Spinal cord (tissue), 10 donors: Measurements from ENCODE around the gene THAP8. TPM values are rescaled to one million over a fixed set of nuclear protein-coding genes. Genes with fewer than 3 reads are reported as not detected.

Experiments used
- DNase-seq, 6 donors: peaks; one replicate each; pipeline versions ENCODE4 v3.0.0 to v3.0.0-alpha.2; 2013 to 2015; ENCODE audit warnings: low spot score in 6 of 6, low read depth in 4 of 6
- H3K27ac ChIP-seq: one replicate; pipeline ENCODE4 v1.5.1; 2013; ENCODE audit warnings: low read depth, low read length, control low read depth
- H3K27me3 ChIP-seq: one replicate; pipeline ENCODE4 v1.6.1; 2013; ENCODE audit warnings: low read length; ENCODE audit not compliant: control insufficient read depth, insufficient read depth
- H3K36me3 ChIP-seq: one replicate; pipeline ENCODE4 v1.6.1; 2013; ENCODE audit warnings: low read length; ENCODE audit not compliant: control insufficient read depth, insufficient read depth
- H3K4me1 ChIP-seq: one replicate; pipeline ENCODE4 v1.6.1; 2013; ENCODE audit warnings: low read length; ENCODE audit not compliant: control insufficient read depth, insufficient read depth
- H3K4me3 ChIP-seq: one replicate; pipeline ENCODE4 v1.5.1; 2013; ENCODE audit warnings: low read depth, low read length, control low read depth
- H3K9me3 ChIP-seq: one replicate; pipeline ENCODE4 v1.6.1; 2013; ENCODE audit warnings: low read length; ENCODE audit not compliant: control insufficient read depth, insufficient read depth
- WGBS: methylation state at CpG from one replicate; pipeline ENCODE4 v1.1.5; 2013; ENCODE audit warnings: missing lambda C conversion rate; ENCODE audit not compliant: insufficient coverage; 5-methylcytosine and 5-hydroxymethylcytosine counted together
- polyA plus RNA-seq, 2 donors: library from polyadenylated mRNA; unstranded; fragments of 120-200 nt; gene quantifications; one replicate each; pipeline ENCODE4 v1.2.1, GENCODE V29; 2013; ENCODE audit not compliant: insufficient read length in 2 of 2
- total RNA-seq, 2 donors: library from RNA; depleted of rRNA in 1 of 2; stranded (reverse); fragments of 120-200 nt in 1 of 2; fragments of >200 nt in 1 of 2; gene quantifications; one replicate each; pipeline versions ENCODE4 v1.2.3 to v1.2.4, GENCODE V29; 2013 to 2014
- donor health status: healthy.

THAP8 gene
- total and polyA plus RNA-seq, 4 donors = 3.1 to 17.1 (median 11.7) TPM

DNA sequence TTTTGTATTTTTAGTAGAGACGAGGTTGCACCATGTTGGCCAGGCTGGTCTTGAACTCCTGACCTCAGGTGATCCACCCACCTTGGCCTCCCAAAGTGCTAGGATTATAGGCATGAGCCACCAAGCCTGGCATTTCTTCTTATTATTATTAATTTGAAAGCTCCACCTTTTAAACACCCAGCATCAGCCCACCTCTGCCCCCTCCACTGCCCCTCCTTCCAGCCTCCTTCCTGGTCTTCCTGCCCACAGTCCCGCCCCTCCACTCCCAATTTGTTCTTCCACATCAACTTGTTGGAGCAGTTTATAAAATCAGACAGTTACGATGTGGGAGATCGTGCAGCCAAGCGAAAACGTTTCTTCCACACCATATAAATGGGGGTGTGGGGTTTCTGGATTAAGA is 13.6 kb downstream of the THAP8 start:
- no peaks in the 10 kb centered on the region for H3K27me3 ChIP-seq
- peaks cover 33% of the 10 kb centered on the region for H3K36me3 ChIP-seq
- no peak overlapping the region for H3K27ac ChIP-seq
- H3K4me3 ChIP-seq = no peak overlapping the region
- no peaks in the 10 kb centered on the region for H3K4me1 ChIP-seq
- H3K9me3 ChIP-seq = no peaks in the 10 kb centered on the region
- WGBS = 100% methylated on average over 1 of the region's 6 CpGs
- DNase-seq = no peak

DNA sequence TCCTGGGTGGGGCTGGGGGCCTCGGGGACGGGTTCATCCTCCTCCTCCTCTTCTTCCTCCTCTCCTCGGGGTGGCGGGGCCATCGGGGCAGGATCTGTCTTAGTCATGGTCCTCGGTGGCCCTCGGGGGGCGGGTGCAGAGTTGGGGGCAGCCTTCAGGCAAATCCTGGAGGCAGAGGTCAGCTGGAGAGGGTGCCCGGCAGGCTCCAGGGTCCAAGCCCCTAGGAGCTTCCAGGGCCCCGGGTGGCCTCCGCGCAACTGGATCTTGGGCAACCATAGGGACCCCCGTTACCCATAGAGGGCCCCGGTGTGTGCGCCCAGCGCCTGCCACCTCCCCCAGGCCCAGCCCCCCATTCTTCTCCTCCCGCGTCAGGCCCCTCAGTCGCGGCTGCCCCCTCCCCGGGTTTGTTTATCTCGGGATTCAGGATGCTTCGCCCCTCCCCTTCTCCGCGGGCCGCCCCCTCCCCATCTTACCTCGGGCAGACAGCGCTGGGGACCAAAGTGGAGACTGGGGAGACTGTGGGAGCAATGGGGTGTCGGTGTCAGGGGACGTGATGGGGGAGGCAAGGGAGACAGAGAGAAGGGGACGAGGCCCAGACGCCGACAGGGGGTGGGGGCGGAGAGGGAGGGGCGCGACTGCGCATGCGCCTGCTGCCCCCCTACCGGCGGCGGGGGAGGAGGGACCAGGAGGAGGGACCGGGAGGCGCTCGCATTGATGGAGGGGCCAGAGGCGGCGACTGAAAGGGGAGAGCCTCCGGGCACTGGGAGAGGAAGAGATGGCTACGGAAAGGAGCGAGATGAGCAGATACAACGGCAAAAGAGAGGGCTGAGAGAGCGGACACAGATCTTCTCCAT is 21.6 kb downstream of the THAP8 start, which contains the start of gene CLIP3:
Gene CLIP3 (minus strand): TSS at position 623 of the 854 bp plus-strand sequence. CDS start 516 bp downstream, at position 107.
- Histone ChIP-seq H3K4me1 (peaks cover 20% of the 10 kb centered on the region), H3K27ac (peak within 1 kb of the TSS; percentile 71), H3K27me3 (no peaks in the 10 kb centered on the region), H3K4me3 (peak within 1 kb of the TSS; percentile 84), H3K36me3 (peaks cover 37% of the 10 kb centered on the region), H3K9me3 (no peaks in the 10 kb centered on the region)
- peak; percentile 74 to 96 (median 80) for DNase-seq
- under 1% methylated on average over 35 of the region's 51 CpGs for WGBS

DNA sequence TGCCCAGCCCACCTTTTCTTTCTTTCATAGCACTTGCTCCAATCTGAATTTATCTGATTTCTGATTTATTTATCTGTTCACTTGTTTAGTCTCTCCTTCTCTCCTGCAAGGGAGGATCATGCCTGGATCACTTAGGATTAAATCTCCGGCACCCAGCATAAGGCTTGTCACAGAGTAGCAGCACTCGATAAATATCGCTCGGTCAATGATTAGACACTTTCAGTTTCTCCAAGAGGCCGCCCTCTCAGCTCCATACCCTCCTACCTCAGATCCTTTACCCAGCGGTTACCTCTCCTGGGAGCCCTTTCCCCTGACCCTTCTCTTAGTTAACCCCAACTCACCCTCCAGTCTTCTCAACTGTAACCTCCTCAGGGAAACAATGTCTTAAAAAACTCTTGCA is 22.8 kb downstream of the THAP8 start:
- no peak overlapping the region for H3K27ac ChIP-seq

DNA sequence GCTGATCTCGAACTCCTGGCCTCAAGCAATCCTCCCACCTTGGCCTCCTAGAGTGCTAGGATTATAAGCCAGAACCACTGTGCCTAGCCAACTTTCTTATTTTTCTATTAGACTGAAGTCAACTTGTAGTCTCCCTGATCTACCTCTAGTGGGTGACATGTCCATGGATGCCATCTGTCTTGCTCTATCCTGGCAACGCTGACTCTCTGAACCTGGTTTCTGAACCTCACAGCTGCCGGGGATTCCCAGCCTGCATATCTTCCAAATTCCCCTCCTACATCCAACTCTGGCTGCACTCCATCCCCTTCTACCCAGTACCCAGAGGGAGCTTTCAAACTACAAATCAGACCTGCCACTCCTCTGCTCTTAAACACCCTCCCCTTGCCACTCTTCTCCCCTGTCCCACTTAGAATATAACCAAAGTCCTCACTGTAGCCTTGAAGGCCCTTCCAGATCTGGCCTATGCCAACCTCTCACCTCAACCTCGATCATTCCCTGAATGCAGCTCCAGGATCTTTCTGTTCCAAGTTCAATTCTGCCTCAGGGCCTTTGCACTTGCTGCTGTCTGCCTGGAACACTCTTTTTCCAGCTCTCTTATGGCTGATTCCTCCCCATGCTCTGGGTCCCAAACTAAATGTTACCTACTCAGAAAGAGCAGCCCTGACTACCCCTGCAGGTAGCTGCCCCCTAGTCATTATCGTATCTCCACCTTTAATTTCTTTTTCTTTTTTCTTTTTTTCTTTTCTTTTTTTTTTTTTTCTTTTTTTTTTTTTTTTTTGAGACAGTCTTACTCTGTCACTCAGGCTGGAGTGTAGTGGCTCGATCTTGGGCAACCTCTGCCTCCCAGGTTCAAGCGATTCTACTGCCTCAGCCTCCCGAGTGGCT is 23.6 kb downstream of the THAP8 start:
- Histone ChIP-seq H3K27me3 (no peaks in the 10 kb centered on the region), H3K4me1 (peaks cover 20% of the 10 kb centered on the region), H3K36me3 (peaks cover 45% of the 10 kb centered on the region), H3K4me3 (no peak overlapping the region), H3K27ac (no peak overlapping the region), H3K9me3 (no peaks in the 10 kb centered on the region)
- no peak for DNase-seq
- 83% methylated on average over 4 of the region's 8 CpGs for WGBS

More for the DNA sequence above, 22.8 kb downstream of the THAP8 start:
- H3K4me3 ChIP-seq = peak overlapping the region; percentile 84
- H3K36me3 ChIP-seq = peaks cover 42% of the 10 kb centered on the region
- WGBS = 89% methylated on average over 6 of the region's 6 CpGs
- no peaks in the 10 kb centered on the region for H3K9me3 ChIP-seq
- no peak for DNase-seq
- H3K27me3 ChIP-seq = no peaks in the 10 kb centered on the region
- H3K4me1 ChIP-seq = peaks cover 20% of the 10 kb centered on the region

DNA sequence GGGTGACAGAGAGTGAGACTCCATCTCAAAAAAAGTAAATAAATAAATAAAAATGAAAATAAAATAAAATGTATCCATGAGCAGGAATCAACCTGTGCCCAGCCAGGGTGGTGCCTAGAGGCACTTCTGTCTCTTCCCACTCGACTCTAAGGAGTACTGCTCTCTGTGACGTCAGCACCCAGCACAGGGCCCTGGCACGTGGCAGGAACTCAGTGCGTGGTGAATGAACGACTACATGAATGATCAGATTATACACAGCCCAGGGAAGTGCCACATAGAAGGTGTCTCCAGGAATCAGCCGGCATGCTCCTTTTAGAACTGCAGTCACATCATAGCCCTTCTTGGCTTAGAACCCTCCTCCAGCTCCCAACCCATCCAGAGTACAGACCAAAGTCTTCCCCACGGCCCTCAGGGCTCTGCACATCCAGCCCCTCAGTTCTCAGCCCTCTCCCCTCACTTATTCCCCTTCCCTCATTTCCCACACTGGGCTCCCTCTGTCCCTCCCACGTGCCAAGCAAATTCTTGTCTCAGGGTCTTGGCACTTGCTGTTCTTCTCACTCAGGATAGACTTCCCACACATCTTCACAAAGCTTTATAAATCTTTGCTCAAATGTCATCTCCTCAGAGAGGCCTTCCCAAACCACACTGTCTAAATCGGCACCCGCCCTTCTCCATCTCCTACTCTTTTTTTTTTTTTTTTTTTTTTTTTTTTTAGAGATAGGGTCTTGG is 25.6 kb downstream of the THAP8 start:
- Histone ChIP-seq H3K27ac (no peak overlapping the region), H3K4me3 (no peak overlapping the region)
- WGBS = 76% methylated on average over 8 of the region's 10 CpGs

DNA sequence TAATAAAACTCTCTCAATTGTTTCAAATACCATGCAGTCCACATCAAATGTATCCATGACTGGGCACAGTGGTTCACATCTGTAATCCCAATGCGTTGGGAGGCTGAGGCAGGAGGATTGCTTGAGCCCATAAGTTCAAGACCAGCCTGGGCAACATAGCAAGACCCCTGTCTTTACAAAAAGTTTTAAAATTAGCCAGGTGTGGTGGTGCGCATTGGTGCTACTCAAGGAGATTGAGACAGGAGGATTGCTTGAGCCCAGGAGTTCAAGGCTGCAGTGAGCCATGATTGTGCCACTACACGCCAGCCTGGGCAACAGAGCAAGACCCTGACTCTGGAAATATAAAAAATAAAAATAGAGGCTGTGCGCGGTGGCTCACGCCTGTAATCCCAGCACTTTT is 26.4 kb downstream of the THAP8 start:
- Histone ChIP-seq H3K9me3 (no peaks in the 10 kb centered on the region), H3K4me3 (no peak overlapping the region), H3K36me3 (peaks cover 63% of the 10 kb centered on the region), H3K27ac (no peak overlapping the region), H3K27me3 (no peaks in the 10 kb centered on the region), H3K4me1 (peaks cover 9% of the 10 kb centered on the region)
- no peak for DNase-seq
- WGBS = 96% methylated on average over 5 of the region's 6 CpGs

More for the DNA sequence above, 25.6 kb downstream of the THAP8 start:
- Histone ChIP-seq H3K9me3 (no peaks in the 10 kb centered on the region), H3K36me3 (peaks cover 55% of the 10 kb centered on the region), H3K4me1 (peaks cover 17% of the 10 kb centered on the region), H3K27me3 (no peaks in the 10 kb centered on the region)
- DNase-seq = no peak

DNA sequence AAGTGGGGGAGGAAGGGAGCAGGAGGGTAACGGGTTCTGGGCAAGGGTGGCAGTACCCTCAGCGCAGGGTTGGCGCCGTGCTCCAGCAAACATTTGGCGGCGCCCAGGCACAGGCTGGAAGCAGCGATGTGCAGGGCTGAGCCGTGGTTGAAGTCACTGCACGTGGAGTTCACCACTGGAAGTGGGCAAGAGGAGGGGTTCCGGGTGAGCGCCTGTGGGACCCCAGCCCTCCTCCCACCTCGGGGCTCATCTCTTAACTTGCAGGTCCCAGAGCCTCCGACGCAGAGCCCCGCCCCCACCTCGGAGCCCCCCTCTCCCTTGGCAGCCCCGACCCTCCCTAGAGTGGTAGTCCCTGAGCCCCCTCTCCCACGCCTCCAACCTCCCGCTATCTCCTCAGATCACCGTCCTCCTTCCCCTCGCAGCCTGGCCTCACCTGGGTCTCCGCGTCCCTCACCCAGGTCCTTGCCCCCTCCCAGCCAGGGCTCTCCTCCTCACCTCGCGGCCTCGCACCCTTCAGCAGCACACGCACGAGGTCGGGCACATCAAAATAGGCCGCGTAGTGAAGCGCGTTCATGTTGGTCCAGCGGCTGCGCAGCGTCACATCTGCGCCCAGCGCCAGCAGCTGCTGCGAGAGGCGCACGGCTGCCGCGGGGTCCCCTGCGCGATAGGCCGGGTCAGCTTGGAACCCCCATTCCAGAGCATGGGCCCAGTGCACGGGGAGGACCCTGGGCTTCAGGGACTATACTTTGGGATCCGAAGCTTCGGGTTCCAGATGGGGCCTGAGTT is 27.8 kb downstream of the THAP8 start:
- Histone ChIP-seq H3K9me3 (no peaks in the 10 kb centered on the region), H3K4me3 (no peak overlapping the region), H3K4me1 (no peaks in the 10 kb centered on the region), H3K27me3 (no peaks in the 10 kb centered on the region), H3K36me3 (peaks cover 77% of the 10 kb centered on the region), H3K27ac (no peak overlapping the region)
- 94% methylated on average over 39 of the region's 49 CpGs for WGBS
- DNase-seq = no peak

DNA sequence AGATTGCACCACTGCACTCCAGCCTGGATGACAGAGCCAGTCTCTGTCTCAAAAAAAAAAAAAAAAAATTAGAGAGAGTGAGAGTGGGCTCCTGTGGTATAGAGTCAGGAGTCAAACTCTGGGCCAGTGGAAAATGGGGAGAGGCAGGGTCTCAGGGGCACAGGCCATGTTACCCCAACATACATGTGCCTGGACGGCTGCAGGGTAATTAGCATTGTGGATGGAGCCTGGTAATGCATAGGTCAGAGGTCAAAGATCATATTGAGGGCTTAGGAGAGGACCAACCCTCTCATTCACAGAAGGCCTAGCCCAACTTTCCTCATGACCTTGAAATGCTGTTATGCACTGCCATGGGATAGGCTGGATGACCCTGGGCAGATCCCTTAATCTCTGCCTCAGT is 28.5 kb downstream of the THAP8 start:
- WGBS = no CpG with 5 or more reads among the region's 1 CpG
- Histone ChIP-seq H3K4me1 (no peaks in the 10 kb centered on the region), H3K9me3 (no peaks in the 10 kb centered on the region), H3K27ac (no peak overlapping the region), H3K27me3 (no peaks in the 10 kb centered on the region), H3K36me3 (peaks cover 83% of the 10 kb centered on the region), H3K4me3 (no peak overlapping the region)
- no peak for DNase-seq
